HG02938 (cell line): ENCODE results near the gene EFR3B.

Experiments
- ATAC-seq: cut with Tn5 transposase; IDR thresholded peaks from one replicate; pipeline ENCODE4 v1.9.1; 2021; ENCODE audit warnings: mild to moderate bottlenecking, moderate library complexity; ENCODE audit not compliant: unreplicated experiment

EFR3B gene

DNA sequence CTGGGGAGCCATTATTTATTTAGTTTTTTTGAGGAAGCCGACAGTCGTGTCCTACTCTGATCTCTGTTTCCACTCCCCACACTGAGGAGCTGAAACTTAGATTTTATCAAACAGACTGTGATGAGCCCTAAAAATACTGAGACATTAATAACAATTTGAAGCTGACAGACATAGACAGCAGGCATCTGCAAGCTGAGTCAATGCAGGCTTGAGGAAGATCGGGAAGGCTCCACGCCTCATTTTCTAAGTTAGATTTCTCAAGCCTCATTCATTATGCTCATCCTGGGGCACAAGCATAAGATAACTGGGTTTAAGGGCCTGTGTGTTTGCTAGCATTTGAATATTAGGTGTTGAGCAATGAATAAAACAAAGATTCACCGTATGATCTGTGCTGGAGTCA lies 26.3 kb downstream of the EFR3B start:
- no peak for ATAC-seq

DNA sequence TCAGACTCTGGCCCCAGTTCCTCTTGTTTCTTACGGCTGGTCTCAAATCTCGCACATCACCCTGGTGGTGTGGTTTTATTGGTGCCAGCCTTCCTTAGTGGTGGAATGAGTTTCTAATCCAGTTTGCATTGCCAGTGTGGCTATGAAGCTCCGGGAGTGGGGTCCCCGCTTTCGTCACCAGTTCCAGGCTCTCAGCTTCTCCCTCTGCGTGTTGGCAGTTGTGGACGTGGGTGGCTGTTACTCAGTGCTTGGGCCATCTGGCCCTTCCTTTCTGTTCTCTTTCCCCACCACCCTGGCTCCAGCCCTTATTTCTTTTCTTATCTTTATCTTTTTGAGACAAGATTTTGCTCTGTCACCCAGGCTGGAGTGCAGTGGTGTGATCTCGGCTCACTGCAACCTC lies 30.1 kb downstream of the EFR3B start:
- ATAC-seq = no peak

DNA sequence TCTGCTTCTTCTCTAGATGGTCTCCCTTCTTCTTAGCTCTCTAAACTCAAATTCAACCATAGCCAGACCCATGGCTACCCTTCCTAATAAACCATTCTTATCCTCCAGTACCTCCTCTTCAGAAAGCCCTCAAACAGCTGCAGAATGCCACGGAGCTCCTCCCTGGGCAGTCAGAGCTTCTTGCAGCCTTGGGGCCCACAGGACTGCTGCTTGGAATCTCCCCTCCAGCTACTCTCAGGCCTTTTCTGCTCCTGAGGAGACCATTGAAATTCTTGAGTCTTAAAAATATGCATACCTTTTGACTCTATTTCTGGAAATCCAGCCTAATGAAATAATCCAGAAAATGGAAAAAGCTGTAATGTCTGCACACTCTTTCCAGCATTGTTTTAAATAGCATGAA lies 30.7 kb downstream of the EFR3B start:
- ATAC-seq = no peak

DNA sequence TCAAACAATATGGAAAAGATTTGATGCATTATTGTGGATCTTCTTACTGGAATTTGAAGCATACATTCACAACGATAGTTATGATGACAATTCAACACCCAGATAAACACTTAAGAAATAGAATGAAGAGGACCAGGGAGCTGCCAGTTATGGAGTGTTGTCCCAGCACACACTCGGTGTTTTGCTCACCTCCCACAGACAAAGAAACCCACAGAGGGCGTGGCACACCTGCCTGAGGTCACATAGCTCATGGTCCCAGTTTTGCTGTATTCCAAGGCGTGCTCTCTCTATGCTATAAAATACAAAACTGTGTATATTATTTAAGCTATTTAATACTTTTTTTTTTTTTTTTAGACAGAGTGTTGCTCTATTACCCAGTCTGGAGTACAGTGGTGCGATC lies 31.1 kb downstream of the EFR3B start:
- ATAC-seq = no peak

DNA sequence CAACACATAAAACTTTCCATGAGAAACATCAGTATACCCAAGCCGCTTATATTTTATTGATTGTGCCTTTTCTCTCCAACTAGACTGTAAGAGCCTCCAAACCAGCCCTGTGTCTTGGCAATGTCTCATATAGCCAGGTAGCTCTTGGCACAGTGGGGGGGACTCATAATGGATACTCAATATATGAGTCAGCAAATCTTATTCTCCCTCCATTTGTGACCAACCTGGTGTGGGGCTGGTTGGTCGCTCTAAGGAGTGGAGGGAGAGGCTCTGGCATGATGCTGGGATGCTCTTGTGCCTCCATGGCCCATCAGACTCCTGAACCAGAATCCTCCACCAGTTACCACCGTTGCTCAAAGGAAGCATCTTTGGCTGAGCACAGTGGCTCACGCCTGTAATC lies 32.0 kb downstream of the EFR3B start:
- no peak for ATAC-seq

DNA sequence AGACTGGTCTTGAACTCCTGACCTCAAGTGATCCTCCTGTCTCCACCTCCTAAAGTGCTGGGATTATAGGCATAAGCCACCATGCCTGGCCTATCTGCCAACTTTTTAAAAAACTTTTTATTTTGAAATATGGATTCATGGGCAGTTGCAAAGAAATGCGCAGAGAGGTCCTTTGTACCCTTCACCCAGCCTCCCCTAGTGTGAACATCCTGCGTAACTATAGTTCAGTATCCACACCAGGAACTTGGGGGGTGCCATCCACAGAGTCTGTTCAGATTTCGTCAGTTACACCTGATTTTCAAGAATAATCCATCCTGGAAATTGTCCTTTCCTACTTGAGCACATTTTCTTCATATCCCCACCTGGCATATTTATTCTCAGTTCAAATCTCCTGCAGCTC lies 33.0 kb downstream of the EFR3B start:
- no peak for ATAC-seq

DNA sequence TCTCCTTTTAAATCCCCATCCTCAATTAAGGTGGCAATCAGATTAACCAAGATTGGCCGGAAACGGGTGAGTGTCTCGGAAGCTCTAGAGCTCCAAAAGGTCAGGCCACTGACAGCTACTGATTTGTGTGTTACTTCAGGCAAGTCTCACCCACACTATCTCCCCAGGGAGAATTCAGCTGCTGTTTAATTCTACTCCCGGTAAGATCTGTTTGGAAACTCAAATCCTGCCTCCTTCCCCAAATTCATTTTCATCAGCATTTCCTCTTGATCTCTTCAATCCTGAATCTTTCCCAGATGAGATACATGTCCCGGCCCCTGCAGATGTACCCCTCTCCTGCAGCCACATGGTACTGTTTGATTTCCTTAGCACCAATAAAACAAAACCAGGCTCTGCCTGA lies 34.9 kb downstream of the EFR3B start:
- ATAC-seq = no peak

DNA sequence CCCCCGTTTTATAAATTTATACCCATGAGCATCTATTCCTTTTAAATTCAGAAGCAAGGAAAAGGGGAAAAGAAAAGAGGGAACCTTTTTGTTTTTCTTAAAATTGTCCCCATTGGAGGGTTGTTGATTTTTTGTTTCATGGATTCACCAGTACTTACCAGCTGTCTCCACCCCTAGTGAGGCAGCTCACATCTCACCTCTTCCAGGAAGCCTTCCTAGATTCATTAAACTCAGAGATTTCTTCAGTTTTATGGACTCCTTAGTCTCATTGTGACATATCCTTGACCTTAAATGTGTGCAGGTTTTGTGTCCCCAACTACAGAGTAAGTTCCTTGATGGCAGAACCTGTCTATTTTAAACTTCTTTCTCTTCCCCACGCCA lies 35.9 kb downstream of the EFR3B start:
- ATAC-seq = no peak

DNA sequence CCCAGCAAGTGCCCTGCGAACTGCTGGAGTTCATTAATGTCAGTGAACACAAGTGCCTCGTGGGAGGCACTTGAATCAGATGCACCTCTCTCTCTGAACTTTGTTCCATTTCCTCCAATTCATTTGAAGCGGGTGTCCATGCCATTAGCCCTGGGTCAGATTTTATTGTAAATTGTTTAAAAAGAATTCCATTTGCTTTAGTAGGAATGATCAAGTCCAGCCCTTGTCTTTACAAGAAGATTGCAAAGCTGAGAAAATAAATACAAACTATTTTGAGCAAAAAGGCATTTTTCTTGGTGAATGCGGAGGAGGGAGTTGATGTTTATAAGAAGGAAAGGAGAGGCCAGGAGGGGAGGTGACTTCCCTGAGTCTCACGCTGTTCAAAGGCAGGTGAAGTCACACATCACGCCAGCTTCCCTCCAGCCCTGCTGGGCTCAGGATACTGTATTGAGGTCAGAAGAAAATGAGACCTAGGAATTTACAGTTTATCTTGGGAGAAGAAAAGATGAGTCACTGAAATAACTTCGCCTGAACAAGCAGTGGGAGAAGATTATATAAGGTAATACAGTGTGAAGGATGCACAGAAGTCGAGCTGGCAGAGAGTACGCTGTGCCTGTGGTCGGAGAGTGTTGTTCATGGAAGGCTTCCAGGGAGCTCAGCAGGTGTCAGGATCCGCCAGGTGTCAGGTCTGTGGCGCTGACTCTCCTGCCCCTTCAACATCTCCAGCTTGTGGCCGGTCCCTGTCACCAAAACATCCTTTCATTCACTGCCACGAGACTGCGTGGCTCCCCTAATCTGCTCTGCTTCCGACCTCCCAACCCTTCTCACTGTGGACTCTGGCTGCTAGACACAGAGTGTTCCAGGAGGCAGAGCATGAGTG lies 36.5 kb downstream of the EFR3B start:
- no peak for ATAC-seq

DNA sequence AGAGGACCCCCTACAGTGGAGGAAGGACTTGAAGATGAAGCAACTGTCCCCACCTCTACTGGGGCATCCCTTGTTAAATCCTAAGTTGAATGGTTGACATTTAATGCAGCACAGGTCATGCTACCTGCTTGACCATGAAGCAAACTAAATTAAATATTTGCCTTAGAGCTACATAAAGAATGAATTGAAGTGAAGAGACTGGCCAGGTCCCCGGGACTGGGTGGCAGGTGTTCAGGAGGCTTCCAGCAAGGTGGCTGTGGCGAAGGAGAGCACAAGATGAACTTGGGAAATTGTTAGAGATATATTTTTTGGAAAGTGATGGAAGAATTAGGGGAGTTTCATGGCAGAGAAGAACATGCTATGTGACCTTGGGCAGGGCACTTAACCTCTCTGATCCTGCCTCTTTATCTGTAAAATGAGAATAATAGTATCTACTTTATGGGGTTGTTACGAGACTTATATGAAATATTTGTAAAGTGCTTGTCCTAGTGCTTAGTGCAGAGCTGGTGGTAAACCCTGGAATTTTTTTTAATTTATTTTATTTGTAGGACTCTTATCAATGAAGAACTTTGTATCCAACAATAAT lies 37.3 kb downstream of the EFR3B start:
- no peak for ATAC-seq

DNA sequence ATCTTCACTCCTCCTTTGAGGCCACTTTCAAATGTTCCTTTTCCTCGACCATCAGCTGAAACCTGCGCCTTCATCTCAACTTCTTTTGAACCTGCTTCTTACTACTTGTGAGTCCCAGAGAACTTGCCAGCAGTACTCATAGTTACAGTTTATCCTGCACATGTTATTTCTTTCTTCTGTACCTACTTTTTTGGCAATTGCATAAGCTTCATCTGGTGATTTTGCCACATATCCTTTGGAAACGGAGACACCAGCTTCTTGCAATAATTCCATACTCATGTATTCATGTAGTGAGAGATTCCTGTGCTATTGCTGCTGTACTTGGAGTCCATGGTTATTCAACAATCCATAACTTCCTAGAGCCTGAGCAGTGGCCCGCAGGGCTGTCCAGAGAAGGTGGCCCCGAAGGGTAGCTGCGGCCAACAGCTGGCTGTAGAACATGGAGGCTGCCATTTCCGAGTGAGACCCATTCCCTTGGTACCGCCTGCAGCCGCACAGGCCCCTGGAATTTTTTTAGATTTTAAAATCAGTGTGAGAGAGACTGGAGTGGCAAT lies 39.4 kb downstream of the EFR3B start:
- ATAC-seq = no peak

DNA sequence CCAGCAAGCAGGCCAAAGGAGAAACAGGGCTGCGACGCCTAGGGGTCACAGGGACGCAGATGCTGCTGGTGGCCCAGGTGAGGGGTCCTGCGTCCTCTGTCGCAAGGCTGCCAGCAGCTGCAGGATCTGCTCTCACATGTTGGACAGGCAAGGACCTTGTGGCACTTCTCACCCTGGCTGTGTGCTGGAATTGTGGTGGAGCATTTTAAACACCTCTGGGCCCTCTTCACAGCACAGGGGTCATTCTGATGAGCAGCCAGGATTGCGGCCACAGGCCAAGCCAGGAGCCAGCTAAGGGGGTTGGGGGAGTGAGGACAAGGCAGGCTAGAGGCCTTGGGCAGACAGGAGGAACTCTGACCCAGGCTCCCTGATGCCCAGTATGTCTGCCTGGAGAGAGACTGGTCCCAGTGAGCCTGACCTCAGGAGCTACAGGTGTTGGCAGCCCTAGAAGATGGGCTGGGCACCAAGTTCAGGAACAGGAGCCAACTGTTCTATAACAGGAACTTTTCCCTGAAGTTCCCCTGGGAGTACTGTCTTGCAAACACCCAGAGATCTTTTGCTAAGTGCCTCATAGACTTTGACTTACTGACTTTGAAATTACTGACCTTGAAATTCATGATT lies 40.2 kb downstream of the EFR3B start:
- ATAC-seq = no peak

DNA sequence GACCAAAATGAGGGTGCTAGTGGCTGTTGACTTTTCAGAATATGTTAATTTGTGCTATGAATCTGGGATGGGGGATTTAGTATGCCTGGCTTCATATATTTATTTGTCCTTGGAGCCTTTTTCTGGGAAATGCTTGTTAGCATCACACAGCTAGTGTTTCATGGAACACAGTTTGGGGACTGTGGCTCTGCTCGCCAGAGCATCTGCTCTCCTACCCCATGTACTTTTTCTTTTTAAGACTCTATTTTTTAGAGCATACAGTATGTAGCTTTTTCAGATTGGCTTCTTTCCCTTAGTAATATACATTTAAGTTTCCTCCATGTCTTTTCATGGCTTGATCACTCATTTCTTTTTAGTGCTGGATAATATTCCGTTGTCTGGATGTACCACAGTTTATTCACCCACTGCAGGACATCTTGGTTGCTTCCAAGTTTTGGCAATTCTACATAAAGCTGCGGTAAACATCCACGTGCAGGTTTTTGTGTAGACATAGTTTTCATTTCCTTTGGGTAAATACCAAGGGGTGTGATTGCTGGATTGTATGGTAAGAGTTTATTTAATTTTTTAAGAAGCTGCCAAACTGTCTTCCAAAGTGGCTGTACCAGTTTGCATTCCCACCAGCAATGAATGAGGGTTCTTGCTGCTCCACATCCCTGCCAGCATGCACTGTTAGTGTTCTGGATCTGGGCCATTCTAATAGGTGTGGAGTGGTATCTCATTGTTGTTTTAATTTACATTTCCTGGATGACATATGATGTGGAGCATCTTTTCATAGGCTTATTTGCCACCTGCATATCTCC lies 44.1 kb downstream of the EFR3B start:
- ATAC-seq = no peak

DNA sequence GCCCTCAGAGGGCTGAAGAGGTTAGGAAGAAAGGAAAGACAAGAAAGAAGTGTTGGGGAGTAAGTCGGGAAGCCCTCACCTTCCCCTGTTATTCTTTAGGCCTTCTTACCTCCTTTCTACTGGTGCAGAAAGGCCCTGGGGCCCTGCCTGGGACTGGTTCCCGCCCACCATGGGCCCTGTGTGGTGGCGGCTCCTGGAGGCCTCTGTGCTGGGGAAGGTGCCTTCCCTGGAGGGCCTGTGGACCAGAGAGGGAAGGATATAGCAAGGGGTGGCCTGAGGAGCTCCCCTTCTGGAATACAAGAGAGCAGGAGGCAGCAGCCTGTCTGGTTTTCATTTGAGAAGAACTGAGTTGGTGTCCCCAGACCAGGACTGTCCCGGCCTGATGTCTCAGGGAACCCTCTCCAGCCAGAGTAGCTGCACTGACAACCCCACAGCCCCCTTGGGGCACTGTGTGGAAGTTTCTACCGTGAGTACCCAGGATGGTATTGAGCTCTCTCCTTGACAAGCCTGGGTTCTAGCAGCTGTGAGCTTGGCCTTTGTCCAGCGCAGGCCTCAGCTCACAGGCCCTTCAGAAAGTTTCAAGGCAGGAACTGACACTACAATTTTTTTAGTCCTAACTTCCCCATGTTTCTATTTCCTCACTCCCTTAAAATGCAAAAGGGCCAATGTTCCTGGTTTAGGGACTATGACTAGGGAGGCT lies 47.1 kb downstream of the EFR3B start:
- no peak for ATAC-seq

DNA sequence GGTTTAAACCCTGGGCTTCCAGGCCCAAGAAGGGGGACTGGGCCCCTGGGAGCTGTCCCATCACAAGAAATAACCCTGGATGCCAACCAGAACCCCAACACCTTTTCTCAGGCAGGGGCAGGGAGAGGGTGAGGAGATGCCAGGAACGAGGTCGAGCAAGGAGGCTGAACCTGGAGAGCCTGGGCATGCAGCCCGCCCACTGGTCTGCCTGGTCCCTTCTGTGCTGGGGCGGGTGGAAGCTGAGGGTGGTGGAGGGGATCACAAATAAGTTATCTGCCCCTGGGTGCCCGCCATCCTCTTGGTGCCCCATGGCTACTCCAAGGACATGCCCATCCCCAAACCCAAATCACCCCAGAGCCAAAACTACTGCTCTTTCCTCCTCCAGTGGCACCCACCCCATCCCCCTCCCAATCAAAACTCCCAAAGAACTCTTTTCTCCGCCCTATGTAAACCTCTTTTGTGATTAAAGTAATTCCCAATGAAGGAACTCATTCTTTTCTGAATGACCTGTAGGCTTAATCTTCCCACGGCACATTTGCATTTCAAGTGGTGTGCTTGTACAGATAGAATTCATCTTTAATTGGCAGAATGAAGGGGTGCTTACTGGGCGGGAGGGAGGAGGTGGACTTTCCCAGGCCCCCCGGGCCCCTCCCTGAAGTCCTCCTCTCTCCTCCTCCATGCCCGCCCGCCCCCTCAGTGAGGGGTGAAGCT lies 47.9 kb downstream of the EFR3B start:
- no peak for ATAC-seq

DNA sequence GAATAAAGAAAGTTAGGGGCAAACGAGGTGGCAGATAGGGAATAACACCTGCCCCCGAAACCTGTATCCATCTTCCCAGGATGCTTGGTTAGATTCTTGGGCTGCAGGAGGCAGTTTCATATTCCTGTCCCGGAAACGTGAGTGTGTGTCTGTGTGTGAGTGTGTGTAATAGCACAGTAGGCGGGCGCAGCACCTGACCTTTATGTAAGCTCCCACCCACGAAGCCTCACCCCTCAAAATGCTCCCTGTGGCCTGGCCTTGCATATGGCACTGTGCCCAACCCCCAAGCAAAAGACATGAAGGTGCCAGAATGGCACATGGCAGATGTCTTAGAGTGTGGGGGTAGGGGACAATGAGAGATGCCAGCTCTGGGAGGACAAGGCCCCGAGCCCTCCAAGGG lies 48.9 kb downstream of the EFR3B start:
- ATAC-seq = no peak

DNA sequence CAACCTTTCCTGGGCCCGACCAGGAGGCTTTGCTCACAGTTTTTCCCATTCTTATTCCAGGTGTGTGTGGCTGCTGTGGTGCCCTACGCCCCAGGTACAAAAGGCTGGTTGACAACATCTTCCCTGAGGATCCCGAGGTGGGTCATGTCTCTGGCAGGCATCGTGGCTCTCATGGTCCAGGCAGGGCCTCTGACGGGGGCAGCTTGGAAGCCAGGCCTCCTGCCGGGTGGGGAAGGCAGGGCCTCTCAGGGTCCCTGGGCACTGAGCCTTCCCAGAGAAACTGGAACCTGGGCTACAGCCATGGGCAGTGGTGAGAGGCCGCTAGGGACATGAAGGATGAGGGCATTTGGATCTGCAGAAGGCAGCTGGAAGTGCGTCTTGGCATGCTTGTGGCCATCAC lies 49.4 kb downstream of the EFR3B start:
- no peak for ATAC-seq

DNA sequence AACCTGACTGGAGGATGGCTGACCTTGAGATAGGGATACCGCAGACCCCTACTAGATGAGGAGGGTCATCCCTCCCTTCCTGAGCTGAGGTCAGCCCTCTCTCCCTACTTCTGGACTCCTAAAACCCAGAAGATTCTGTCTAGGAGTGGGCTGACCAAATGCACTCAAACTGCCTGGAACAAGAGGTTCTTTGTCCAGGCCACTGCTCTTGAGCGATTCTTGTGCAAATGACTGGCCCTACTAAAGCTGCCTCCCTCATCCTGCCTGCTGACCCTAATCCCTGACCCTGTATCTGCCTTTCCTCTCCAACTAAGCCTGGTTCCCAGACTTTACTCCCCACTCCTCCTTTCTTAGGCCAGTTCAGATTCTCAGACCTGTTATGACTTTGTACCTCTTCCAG lies 56.2 kb downstream of the EFR3B start:
- no peak for ATAC-seq

DNA sequence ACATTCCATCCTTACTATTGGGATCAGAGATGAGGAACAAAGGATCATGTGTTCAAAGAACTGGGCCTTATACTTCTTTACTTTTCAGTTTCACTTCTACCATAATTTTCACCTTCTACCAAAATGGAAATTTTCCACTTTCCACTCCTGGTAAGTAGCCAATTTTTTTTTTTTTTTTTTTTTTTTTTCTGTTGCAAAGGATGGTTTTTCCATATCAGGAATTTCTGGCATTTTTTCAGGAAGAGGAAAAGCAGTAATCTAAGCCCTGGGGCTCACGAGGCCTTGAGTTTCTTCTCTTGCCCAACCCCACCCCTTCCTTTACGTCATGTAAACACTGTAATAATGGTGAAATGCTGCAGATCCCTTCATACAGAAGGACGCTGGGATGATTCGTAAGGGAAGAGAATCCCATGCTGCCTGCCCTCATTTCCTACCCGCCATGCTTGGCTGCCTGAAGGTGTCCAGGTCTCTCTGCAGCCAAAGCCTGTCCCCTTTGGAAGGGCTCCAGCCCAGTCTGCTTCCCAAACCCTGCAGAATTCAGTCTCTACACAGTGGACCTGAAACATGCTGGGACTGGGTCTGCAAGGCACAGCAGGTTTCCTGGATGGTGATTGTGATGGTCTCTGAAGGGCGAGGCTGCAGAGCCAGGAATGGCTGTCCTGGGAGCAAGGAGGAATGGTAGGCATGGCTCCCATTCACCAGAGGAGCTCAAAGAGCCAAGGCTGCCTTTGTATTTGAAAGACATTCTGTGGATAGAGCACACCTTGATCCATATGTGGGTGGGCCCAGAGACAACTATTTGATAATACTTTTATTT lies 57.0 kb downstream of the EFR3B start:
- no peak for ATAC-seq
